IMR-90 (cell line): ENCODE results near the gene SLC22A14. TPM values are rescaled to one million over a fixed set of nuclear protein-coding genes. Genes with fewer than 3 reads are reported as not detected.

ENCODE experiments used
- ATAC-seq: fragments of 200-7000 bp; cut with Tn5 transposase; 2 replicates; pipeline ENCODE4 v1.9.1; 2020; ENCODE audit warnings: low read depth, mild to moderate bottlenecking, moderate library complexity
- BruUV-seq: library from RNA; stranded (reverse); fragments of 400-500 nt; replicated peaks from 2 replicates; lab custom pipeline; 2021; lab: Mats Ljungman, UMichigan
- CTCF ChIA-PET: fragments of 300-600 bp; formaldehyde crosslinking; extraction: SDS; loops from one replicate; lab custom pipeline; 2021; ENCODE audit warnings: antibody characterized with exemption; lab: Yijun Ruan, JAX
- POLR2A ChIA-PET: fragments of 300-600 bp; sonication (Branson Sonifier 250); formaldehyde crosslinking; loops from one replicate; lab custom pipeline; 2022; ENCODE audit warnings: antibody characterized with exemption; ENCODE audit not compliant: unreplicated experiment; lab: Charles Lee
- DNase-seq: peaks from one replicate; pipeline ENCODE4 v3.0.0; 2013
- H2AFZ ChIP-seq: replicated peaks from 2 replicates; pipeline ENCODE3; 2013; ENCODE audit warnings: low read length, mild to moderate bottlenecking; ENCODE audit not compliant: poor library complexity
- H2AK5ac ChIP-seq: 2 replicates; pipeline ENCODE4 v1.6.1; 2013; ENCODE audit warnings: low read depth, low read length, inconsistent platforms
- H2AK9ac ChIP-seq: replicated peaks from 2 replicates; pipeline ENCODE3; 2013; ENCODE audit warnings: mild to moderate bottlenecking, low read depth, low read length, moderate library complexity; ENCODE audit not compliant: poor library complexity
- H2BK120ac ChIP-seq: 2 replicates; pipeline ENCODE4 v1.6.1; 2013; ENCODE audit warnings: low read depth, low read length, inconsistent platforms
- H2BK15ac ChIP-seq: 3 replicates; pipeline ENCODE4 v1.6.1; 2013; ENCODE audit warnings: low read depth, low read length, inconsistent platforms
- H2BK20ac ChIP-seq: 2 replicates; pipeline ENCODE4 v1.6.1; 2013; ENCODE audit warnings: low read depth, mild to moderate bottlenecking, inconsistent platforms, low read length, moderate library complexity
- H2BK5ac ChIP-seq: 2 replicates; pipeline ENCODE4 v1.6.1; 2013; ENCODE audit warnings: mild to moderate bottlenecking, low read depth, low read length, inconsistent platforms; ENCODE audit not compliant: poor library complexity, severe bottlenecking
- H3K14ac ChIP-seq: replicated peaks from 2 replicates; pipeline ENCODE4 v1.6.1; 2013; ENCODE audit warnings: low read depth, low read length, inconsistent platforms
- H3K18ac ChIP-seq: 2 replicates; pipeline ENCODE4 v1.6.1; 2013; ENCODE audit warnings: low read depth, low read length, control low read depth
- H3K23ac ChIP-seq: 2 replicates; pipeline ENCODE4 v1.6.1; 2013; ENCODE audit warnings: low read depth, low read length, inconsistent platforms
- H3K27ac ChIP-seq: 2 replicates; pipeline ENCODE4 v1.5.1; 2013; ENCODE audit warnings: mild to moderate bottlenecking, control low read depth, low read length; ENCODE audit not compliant: insufficient read depth
- H3K27me3 ChIP-seq: 2 replicates; pipeline ENCODE4 v1.6.1; 2013; ENCODE audit warnings: low read length; ENCODE audit not compliant: control insufficient read depth, insufficient read depth
- H3K36me3 ChIP-seq: 2 replicates; pipeline ENCODE4 v1.6.1; 2013; ENCODE audit warnings: low read length, mixed read lengths; ENCODE audit not compliant: control insufficient read depth, insufficient read depth
- H3K4ac ChIP-seq: 2 replicates; pipeline ENCODE4 v1.6.1; 2013; ENCODE audit warnings: low read depth, low read length, inconsistent platforms
- H3K4me1 ChIP-seq: 2 replicates; pipeline ENCODE4 v1.6.1; 2013; ENCODE audit warnings: low read length, mixed read lengths; ENCODE audit not compliant: control insufficient read depth, insufficient read depth
- H3K4me2 ChIP-seq: 2 replicates; pipeline ENCODE4 v1.6.1; 2013; ENCODE audit warnings: low read depth, mild to moderate bottlenecking, control low read depth, low read length, moderate library complexity
- H3K4me3 ChIP-seq: 2 replicates; pipeline ENCODE4 v1.5.1; 2013; ENCODE audit warnings: low read depth, mild to moderate bottlenecking, control low read depth, low read length, moderate library complexity; ENCODE audit not compliant: insufficient read depth
- H3K56ac ChIP-seq: 2 replicates; pipeline ENCODE4 v1.6.1; 2013; ENCODE audit warnings: low read length, inconsistent platforms; ENCODE audit not compliant: insufficient read depth; ENCODE audit errors: extremely low read depth
- H3K79me1 ChIP-seq, 2 experiments: 2 replicates each; pipeline ENCODE4 v1.6.1; 2013; ENCODE audit warnings: low read length in 2 of 2, inconsistent platforms in 1 of 2, low read depth in 1 of 2
- H3K9ac ChIP-seq: 2 replicates; pipeline ENCODE4 v1.6.1; 2013; ENCODE audit warnings: low read depth, low read length, control low read depth
- H3K9me1 ChIP-seq: 2 replicates; pipeline ENCODE4 v1.6.1; 2013; ENCODE audit warnings: low read length, inconsistent platforms; ENCODE audit not compliant: insufficient read depth
- H3K9me3 ChIP-seq: 2 replicates; pipeline ENCODE4 v1.6.1; 2013; ENCODE audit warnings: low read length; ENCODE audit not compliant: control insufficient read depth, insufficient read depth
- H4K20me1 ChIP-seq: 2 replicates; pipeline ENCODE4 v1.6.1; 2013; ENCODE audit warnings: low read length, inconsistent platforms; ENCODE audit not compliant: insufficient read depth
- H4K5ac ChIP-seq: 2 replicates; pipeline ENCODE4 v1.6.1; 2013; ENCODE audit warnings: mild to moderate bottlenecking, low read depth, low read length, control low read depth
- H4K8ac ChIP-seq, 2 experiments: 2 replicates each; pipeline ENCODE4 v1.6.1; 2013; ENCODE audit warnings: low read depth in 2 of 2, low read length in 2 of 2, control low read depth in 1 of 2, inconsistent platforms in 1 of 2
- H4K91ac ChIP-seq: 2 replicates; pipeline ENCODE4 v1.6.1; 2013; ENCODE audit warnings: low read depth, low read length, inconsistent platforms; ENCODE audit not compliant: insufficient read depth
- CEBPB ChIP-seq: IDR thresholded peaks from 2 replicates; pipeline ENCODE4 v1.6.1; 2012; ENCODE audit warnings: low read depth, low read length, improper control_type of control experiment
- CHD1 ChIP-seq: IDR thresholded peaks from 2 replicates; pipeline ENCODE4 v1.6.1; 2012; ENCODE audit warnings: low read depth, low read length, improper control_type of control experiment
- FOS ChIP-seq: fragments of 150-350 bp; IDR thresholded peaks from 2 replicates; pipeline ENCODE4 v1.6.1; 2016; ENCODE audit warnings: low read depth, low read length
- MAFK ChIP-seq: IDR thresholded peaks from 2 replicates; pipeline ENCODE4 v1.6.1; 2012; ENCODE audit warnings: low read depth, low read length, improper control_type of control experiment
- MAZ ChIP-seq: IDR thresholded peaks from 2 replicates; pipeline ENCODE4 v1.6.1; 2012; ENCODE audit warnings: low read depth, mild to moderate bottlenecking, low read length, improper control_type of control experiment, moderate library complexity, borderline replicate concordance
- MXI1 ChIP-seq: IDR thresholded peaks from 2 replicates; pipeline ENCODE4 v1.6.1; 2012; ENCODE audit warnings: low read depth, mild to moderate bottlenecking, low read length, moderate library complexity, borderline replicate concordance
- POLR2A ChIP-seq: IDR thresholded peaks from 2 replicates; pipeline ENCODE4 v1.6.1; 2012; ENCODE audit warnings: mild to moderate bottlenecking, low read depth, low read length
- RCOR1 ChIP-seq: IDR thresholded peaks from 2 replicates; pipeline ENCODE4 v1.6.1; 2012; ENCODE audit warnings: mild to moderate bottlenecking, low read length, improper control_type of control experiment; ENCODE audit not compliant: insufficient replicate concordance
- RFX5 ChIP-seq: IDR thresholded peaks from 2 replicates; pipeline ENCODE4 v1.8.0; 2012; ENCODE audit warnings: low read depth, mild to moderate bottlenecking, low read length, moderate library complexity
- SMC3 ChIP-seq: fragments of 150-350 bp; IDR thresholded peaks from 2 replicates; pipeline ENCODE4 v1.6.1; 2016; ENCODE audit warnings: low read depth, mild to moderate bottlenecking, antibody characterized with exemption, low read length, moderate library complexity
- WGBS, 2 experiments: methylation state at CpG; one replicate each; pipeline versions ENCODE4 v1.1.5 to v1.1.7; 2013; ENCODE audit warnings: missing lambda C conversion rate in 2 of 2; ENCODE audit not compliant: insufficient read length in 1 of 2; ENCODE audit errors: extremely low coverage in 2 of 2; 5-methylcytosine and 5-hydroxymethylcytosine counted together
- dilution Hi-C: fragments of 300-500 bp; cut with HindIII; formaldehyde crosslinking; loops from one replicate; pipeline ENCODE4 v1.14.3; 2018; ENCODE audit warnings: low sequenced_read_pairs; ENCODE audit not compliant: unreplicated experiment
- in situ Hi-C: fragments of 300-500 bp; cut with MboI; formaldehyde crosslinking; loops from 3 replicates; pipeline ENCODE4 v1.14.3; 2019; ENCODE audit warnings: low sequenced_read_pairs, inconsistent platforms, mixed read lengths
- intact Hi-C: fragments of 100-400 bp; cut with micrococcal nuclease; formaldehyde crosslinking; loops from 2 replicates; pipeline ENCODE4 v1.10.0; 2022
- polyA plus RNA-seq, 3 experiments: library from polyadenylated mRNA; depleted of rRNA; stranded (reverse); fragments of >200 nt; gene quantifications; 2 replicates each; pipeline ENCODE4 v1.2.3, GENCODE V29; 2012; ENCODE audit warnings: low replicate concordance in 1 of 3
- total RNA-seq: library from RNA; depleted of rRNA; stranded (reverse); fragments of >200 nt; gene quantifications from 2 replicates; pipeline ENCODE4 v1.2.3, GENCODE V29; 2012
- TF ChIP-seq, protein P1 (sequence below): conservative IDR thresholded peaks from 2 replicates; pipeline ENCODE4 v1.5.1; 2012; ENCODE audit warnings: mild to moderate bottlenecking, low read depth, low read length, improper control_type of control experiment

SLC22A14 gene
- total and polyA plus RNA-seq, 2 of the 4 experiments (the other 2 are of a cell fraction): under 0.01 to 0.07 TPM

DNA sequence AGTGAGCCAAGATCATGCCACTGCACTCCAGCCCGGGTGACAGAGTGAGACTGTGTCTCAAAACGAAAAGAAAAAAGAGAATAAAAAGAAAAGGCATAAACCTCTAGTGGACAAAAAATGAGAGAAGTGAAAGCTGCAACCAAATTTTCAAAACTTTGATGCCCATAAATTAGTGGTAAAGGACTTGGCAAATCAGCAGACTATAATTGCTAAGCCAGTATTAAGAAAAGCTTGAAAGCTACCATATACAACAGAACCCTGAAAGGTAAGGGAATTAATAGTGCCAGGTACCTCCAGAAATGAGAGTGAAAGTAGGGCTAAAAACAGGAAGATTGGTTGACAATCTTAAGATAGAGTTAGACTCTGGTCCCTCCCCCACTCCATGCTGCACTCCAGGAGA lies 49.4 kb upstream of the SLC22A14 start:
- Histone ChIP-seq H3K4me3 (no peak overlapping the region), H3K4ac (no peak overlapping the region), H4K91ac (no peak overlapping the region), H3K79me1 (peaks cover 19 to 48% of the 10 kb centered on the region in 2 experiments), H2AK9ac (no peak overlapping the region), H3K56ac (no peak overlapping the region), H3K9ac (no peak overlapping the region), H3K9me1 (peaks cover 2% of the 10 kb centered on the region; the same call in 1 of the 2 replicates), H3K27ac (no peak overlapping the region), H4K8ac (no peak overlapping the region), H3K14ac (no peak overlapping the region), H3K4me1 (peaks cover 3% of the 10 kb centered on the region), H2AFZ (no peak overlapping the region), H3K36me3 (peaks cover 8% of the 10 kb centered on the region), H4K20me1 (no peaks in the 10 kb centered on the region; the same call in 1 of the 2 replicates), H2AK5ac (no peak overlapping the region), H3K23ac (no peak overlapping the region), H3K9me3 (no peaks in the 10 kb centered on the region), H3K18ac (no peak overlapping the region), H3K4me2 (peak overlapping the region; percentile 16; the same call in 1 of the 2 replicates), H3K27me3 (no peaks in the 10 kb centered on the region), H2BK20ac (no peak overlapping the region), H2BK5ac (no peak overlapping the region), H4K5ac (no peak overlapping the region), H2BK120ac (no peak overlapping the region), H2BK15ac (no peak overlapping the region)
- intact Hi-C loops (no loop called here), dilution Hi-C loops (no loop called here), in situ Hi-C loops (no loop called here)
- ATAC-seq: no peak
- WGBS, 2 experiments: 100% methylated on average over 1 of the region's 2 CpGs; no CpG with 5 or more reads in 1 of the 2 experiments
- DNase-seq: no peak
- CTCF ChIA-PET: interaction anchor here (0.6 kb wide), 1 partner anchor 54 kb away, joined by 4 read pairs; no protein-coding TSS in a partner anchor
- BruUV-seq: no TSS peak
- POLR2A ChIA-PET: no interaction called here
- TF ChIP-seq FOS (no peak), MAZ (no peak), MXI1 (no peak), SMC3 (no peak), CEBPB (no peak), RCOR1 (no peak), RFX5 (no peak), MAFK (no peak), CHD1 (no peak), POLR2A (no peak)
- TF ChIP-seq, protein P1, sequence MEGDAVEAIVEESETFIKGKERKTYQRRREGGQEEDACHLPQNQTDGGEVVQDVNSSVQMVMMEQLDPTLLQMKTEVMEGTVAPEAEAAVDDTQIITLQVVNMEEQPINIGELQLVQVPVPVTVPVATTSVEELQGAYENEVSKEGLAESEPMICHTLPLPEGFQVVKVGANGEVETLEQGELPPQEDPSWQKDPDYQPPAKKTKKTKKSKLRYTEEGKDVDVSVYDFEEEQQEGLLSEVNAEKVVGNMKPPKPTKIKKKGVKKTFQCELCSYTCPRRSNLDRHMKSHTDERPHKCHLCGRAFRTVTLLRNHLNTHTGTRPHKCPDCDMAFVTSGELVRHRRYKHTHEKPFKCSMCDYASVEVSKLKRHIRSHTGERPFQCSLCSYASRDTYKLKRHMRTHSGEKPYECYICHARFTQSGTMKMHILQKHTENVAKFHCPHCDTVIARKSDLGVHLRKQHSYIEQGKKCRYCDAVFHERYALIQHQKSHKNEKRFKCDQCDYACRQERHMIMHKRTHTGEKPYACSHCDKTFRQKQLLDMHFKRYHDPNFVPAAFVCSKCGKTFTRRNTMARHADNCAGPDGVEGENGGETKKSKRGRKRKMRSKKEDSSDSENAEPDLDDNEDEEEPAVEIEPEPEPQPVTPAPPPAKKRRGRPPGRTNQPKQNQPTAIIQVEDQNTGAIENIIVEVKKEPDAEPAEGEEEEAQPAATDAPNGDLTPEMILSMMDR: no peak
